Measurements from ENCODE around the gene IGHMBP2.

GRCh38 chr11:68908273-68908672, 4.6 kb downstream of the IGHMBP2 start:
- TF ChIP-seq, protein P1, sequence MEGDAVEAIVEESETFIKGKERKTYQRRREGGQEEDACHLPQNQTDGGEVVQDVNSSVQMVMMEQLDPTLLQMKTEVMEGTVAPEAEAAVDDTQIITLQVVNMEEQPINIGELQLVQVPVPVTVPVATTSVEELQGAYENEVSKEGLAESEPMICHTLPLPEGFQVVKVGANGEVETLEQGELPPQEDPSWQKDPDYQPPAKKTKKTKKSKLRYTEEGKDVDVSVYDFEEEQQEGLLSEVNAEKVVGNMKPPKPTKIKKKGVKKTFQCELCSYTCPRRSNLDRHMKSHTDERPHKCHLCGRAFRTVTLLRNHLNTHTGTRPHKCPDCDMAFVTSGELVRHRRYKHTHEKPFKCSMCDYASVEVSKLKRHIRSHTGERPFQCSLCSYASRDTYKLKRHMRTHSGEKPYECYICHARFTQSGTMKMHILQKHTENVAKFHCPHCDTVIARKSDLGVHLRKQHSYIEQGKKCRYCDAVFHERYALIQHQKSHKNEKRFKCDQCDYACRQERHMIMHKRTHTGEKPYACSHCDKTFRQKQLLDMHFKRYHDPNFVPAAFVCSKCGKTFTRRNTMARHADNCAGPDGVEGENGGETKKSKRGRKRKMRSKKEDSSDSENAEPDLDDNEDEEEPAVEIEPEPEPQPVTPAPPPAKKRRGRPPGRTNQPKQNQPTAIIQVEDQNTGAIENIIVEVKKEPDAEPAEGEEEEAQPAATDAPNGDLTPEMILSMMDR (IDR thresholded peaks at IDR 0.05; ENCODE audit: low read length): no peak
- TF ChIP-seq EZH2 (IDR thresholded peaks at IDR 0.05; ENCODE audit: borderline replicate concordance, low read length): no peak

Data from OCI-LY1 (cell line).